ENCODE measurements around the gene AEBP1. TPM values are rescaled to one million over a fixed set of nuclear protein-coding genes. Genes with fewer than 3 reads are reported as not detected.

The AEBP1 gene
- total RNA-seq, 2 experiments from 2014 or later = 4.1 to 4.8 TPM

GRCh38 chr7:44062180-44062902 lies 41.8 kb upstream of the AEBP1 start:
- no peaks in the 10 kb centered on the region for H3K9me3 Mint-ChIP-seq
- H3K4me1 Mint-ChIP-seq = peaks cover 2% of the 10 kb centered on the region
- CTCF ChIA-PET = interaction anchor here (1.0 to 1.7 kb wide), 3 partner anchors 10 to 19 kb away, joined by 3 to 5 read pairs (median 3); partner anchors contain the start of gene DBNL
- no peaks in the 10 kb centered on the region for H3K27me3 Mint-ChIP-seq
- H3K4me3 Mint-ChIP-seq = no peak overlapping the region
- H3K27ac Mint-ChIP-seq = no peak overlapping the region
- H3K36me3 Mint-ChIP-seq (ENCODE audit: low read depth) = peaks cover 33% of the 10 kb centered on the region
- POLR2A ChIA-PET = no interaction called here
- DNase-seq = no peak

DNA sequence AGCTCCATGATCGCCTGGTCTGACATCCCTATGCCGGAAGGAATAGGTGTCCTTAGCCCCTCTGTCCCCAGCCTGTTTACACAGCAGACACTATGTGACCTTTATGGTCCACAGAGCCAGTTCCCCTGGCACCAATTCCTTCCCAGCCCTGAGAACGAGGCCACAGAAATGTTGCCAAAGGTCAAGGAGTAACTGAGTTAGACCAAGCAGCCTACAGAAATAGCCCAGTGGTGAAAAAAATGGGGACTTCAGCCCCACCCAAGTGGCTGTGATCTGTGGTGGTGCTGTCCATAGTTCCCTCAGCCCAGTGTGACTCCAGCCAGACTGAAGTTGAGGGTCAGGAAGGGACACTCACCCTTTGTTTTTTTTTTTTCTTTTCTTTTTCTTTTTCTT lies 41.2 kb upstream of the AEBP1 start:
- H3K36me3 Mint-ChIP-seq (ENCODE audit: low read depth) = peaks cover 28% of the 10 kb centered on the region
- ChIA-PET POLR2A (no interaction called here), CTCF (no interaction called here)
- no peak overlapping the region for H3K4me3 Mint-ChIP-seq
- H3K9me3 Mint-ChIP-seq = no peaks in the 10 kb centered on the region
- DNase-seq = no peak
- H3K4me1 Mint-ChIP-seq = peaks cover 2% of the 10 kb centered on the region
- H3K27me3 Mint-ChIP-seq = no peaks in the 10 kb centered on the region
- H3K27ac Mint-ChIP-seq = no peak overlapping the region

DNA sequence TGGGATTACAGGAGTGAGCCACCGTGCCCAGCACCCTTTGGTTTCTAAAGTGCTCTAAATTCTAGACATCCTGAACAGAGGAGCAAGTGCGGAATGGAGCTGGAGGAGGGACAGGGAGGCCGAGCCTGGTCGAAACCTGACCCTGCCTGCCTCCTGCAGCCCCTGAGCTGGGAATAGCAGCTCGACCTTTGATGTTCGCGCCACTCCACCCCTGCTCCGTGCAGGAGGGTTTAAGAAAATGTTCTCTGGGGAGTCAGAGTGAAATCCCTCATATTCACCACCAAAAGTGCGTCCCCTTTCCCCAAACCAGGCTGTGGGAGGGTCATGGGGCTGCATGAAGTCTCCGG lies 40.6 kb upstream of the AEBP1 start:
- Mint-ChIP-seq H3K4me3 (no peak overlapping the region), H3K27ac (no peak overlapping the region), H3K36me3 (ENCODE audit: low read depth) (peaks cover 23% of the 10 kb centered on the region), H3K27me3 (no peaks in the 10 kb centered on the region), H3K9me3 (no peaks in the 10 kb centered on the region), H3K4me1 (peaks cover 2% of the 10 kb centered on the region)
- ChIA-PET CTCF (no interaction called here), POLR2A (no interaction called here)
- no peak for DNase-seq

- Mint-ChIP-seq H3K36me3 (ENCODE audit: low read depth) (peaks cover 19% of the 10 kb centered on the region), H3K9me3 (no peaks in the 10 kb centered on the region), H3K27me3 (no peaks in the 10 kb centered on the region), H3K4me1 (peaks cover 2% of the 10 kb centered on the region), H3K27ac (no peak overlapping the region), H3K4me3 (no peak overlapping the region)
- CTCF ChIA-PET = no interaction called here
- POLR2A ChIA-PET = no interaction called here
- no peak for DNase-seq
These were observed 40.1 kb upstream of the AEBP1 start for GRCh38 chr7:44063894-44064651.

DNA sequence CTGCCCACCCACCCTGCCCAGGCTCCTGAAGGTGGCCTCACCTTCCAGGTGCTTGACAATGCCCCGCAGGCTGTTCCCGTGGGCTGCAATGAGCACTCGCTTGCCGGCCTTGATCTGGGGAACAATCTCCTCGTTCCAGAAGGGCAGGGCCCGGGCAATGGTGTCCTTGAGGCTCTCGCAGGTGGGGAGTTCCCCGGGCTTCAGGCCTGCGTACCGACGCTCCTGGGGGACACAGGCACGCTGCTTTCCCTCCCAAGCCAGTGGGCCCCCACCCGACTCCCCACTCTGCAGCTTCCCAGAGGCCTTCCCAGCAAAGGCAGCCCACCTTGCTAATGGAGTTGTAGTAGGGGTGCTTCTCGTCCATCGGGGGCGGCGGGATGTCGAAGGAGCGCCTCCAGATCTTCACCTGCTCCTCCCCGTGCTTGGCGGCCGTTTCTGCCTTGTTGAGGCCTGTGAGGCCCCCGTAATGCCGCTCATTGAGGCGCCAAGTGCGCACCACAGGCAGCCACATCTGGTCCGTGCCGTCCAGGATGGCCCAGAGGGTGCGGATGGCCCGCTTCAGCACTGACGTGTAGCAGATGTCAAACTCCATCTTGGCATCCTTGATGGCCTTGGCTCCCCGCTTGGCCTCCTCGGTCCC lies 39.2 kb upstream of the AEBP1 start:
- Mint-ChIP-seq H3K9me3 (no peaks in the 10 kb centered on the region), H3K27ac (no peak overlapping the region), H3K27me3 (no peaks in the 10 kb centered on the region), H3K36me3 (ENCODE audit: low read depth) (peaks cover 15% of the 10 kb centered on the region), H3K4me3 (no peak overlapping the region), H3K4me1 (peaks cover 2% of the 10 kb centered on the region)
- ChIA-PET CTCF (no interaction called here), POLR2A (no interaction called here)
- DNase-seq = no peak

DNA sequence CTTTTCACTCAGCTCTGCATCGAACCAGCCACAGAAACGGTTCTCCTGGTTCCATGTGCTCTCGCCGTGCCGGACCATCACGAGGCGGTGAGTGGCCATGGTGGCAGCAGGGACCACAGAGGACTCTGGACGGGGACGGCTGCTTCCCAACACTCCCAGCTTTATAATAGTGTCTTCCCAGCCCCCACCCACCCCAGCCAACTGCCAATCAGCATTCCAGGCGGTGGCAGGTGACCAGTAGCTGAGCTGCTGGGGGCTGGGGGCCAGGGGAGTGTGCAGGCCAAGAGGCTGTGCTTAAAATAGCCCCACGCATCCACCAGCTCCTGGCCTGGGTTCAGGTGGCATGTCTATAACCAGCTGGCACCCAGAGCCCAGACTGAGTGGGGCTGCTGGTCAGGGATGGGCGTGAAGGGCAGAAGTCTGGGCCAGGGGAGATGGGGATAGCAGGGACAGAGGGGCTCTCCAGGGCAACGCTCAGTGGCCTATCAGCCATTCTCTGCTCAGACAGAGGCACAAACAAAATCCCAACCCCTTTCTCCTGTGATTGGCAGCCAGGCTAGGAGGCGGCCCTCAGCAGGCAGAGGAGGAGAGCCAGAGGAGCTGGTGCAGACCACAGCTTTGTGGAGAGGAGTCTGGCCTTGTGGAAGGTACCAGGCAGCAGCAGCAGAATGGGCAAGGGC lies 38.6 kb upstream of the AEBP1 start, which contains the start of gene PGAM2:
PGAM2 (minus strand) TSS at position 137 of the 680 bp plus-strand sequence; CDS start at position 99, 38 bp downstream.
- Mint-ChIP-seq H3K4me3 (no peak within 1 kb of the TSS), H3K4me1 (peaks cover 2% of the 10 kb centered on the region), H3K27ac (no peak within 1 kb of the TSS), H3K27me3 (no peaks in the 10 kb centered on the region), H3K9me3 (no peaks in the 10 kb centered on the region), H3K36me3 (ENCODE audit: low read depth) (peaks cover 9% of the 10 kb centered on the region)
- DNase-seq = no peak
- ChIA-PET POLR2A (interaction anchor here (0.7 kb wide), 1 partner anchor 13 kb away, joined by 3 read pairs; no protein-coding TSS in a partner anchor), CTCF (interaction anchor here (1.5 kb wide), 1 partner anchor 16 kb away, joined by 5 read pairs; no protein-coding TSS in a partner anchor)

DNA sequence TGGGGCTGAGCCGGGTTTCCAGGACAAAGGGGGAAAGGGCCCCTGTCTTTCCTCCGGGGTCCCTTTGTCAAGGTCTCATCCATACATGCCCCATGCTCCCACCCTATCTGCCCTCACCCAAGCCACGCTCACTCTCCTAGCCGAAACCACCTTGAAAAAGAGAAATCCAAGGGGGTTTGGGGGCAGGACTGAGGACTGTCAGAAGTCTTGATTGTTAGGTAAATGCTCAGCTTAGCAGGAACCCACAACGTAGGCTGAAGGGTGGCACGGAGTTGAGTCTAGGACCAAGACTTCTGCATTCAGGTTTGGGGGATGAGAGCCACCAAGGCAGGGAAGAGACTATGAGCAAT lies 38.1 kb upstream of the AEBP1 start:
- DNase-seq = no peak
- Mint-ChIP-seq H3K4me1 (peaks cover 2% of the 10 kb centered on the region), H3K4me3 (no peak overlapping the region), H3K27ac (no peak overlapping the region), H3K36me3 (ENCODE audit: low read depth) (peaks cover 9% of the 10 kb centered on the region), H3K9me3 (no peaks in the 10 kb centered on the region), H3K27me3 (no peaks in the 10 kb centered on the region)
- CTCF ChIA-PET = interaction anchor here (1.5 kb wide), 1 partner anchor 15 kb away, joined by 5 read pairs; no protein-coding TSS in a partner anchor
- POLR2A ChIA-PET = interaction anchor here (0.7 kb wide), 1 partner anchor 12 kb away, joined by 3 read pairs; no protein-coding TSS in a partner anchor

DNA sequence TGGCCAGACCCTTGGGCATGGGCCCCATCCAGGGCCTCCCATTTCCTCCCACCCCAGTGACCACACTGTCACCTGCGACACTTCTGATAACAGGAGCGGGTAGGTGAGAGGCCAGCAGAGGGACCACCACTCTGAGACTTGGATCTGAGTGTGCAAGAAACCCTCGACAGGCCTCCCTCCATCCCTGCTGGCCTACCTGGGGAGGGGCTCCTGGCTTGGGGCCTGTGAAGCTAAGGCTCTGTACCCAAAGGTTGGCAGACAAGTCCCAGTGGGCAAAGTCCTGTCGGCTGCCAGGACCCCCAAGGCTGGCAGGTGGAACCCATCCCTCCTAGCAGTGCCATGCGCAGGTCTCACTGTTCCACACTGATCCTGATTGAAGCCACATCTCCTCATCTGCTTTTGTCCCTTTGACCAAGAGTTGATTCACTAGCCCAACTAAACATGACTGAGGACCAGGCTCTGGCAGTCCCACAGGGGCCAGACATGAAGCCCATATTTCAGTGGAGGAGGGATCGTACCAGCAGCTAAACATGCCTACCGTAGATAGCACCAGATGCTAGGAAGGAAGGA lies 37.6 kb upstream of the AEBP1 start:
- H3K9me3 Mint-ChIP-seq = no peaks in the 10 kb centered on the region
- peak overlapping the region; percentile 17 for H3K4me3 Mint-ChIP-seq
- H3K4me1 Mint-ChIP-seq = peaks cover 2% of the 10 kb centered on the region
- H3K27me3 Mint-ChIP-seq = no peaks in the 10 kb centered on the region
- ChIA-PET CTCF (interaction anchor here (1.4 to 1.5 kb wide), 2 partner anchors 15 kb away, joined by 3 to 5 read pairs; no protein-coding TSS in a partner anchor), POLR2A (interaction anchor here (0.7 kb wide), 1 partner anchor 12 kb away, joined by 3 read pairs; no protein-coding TSS in a partner anchor)
- H3K36me3 Mint-ChIP-seq (ENCODE audit: low read depth) = peaks cover 5% of the 10 kb centered on the region
- no peak for DNase-seq
- no peak overlapping the region for H3K27ac Mint-ChIP-seq

GRCh38 chr7:44067064-44067951 lies 36.8 kb upstream of the AEBP1 start:
- peaks cover 4% of the 10 kb centered on the region for H3K4me1 Mint-ChIP-seq
- DNase-seq = no peak
- peak overlapping the region; percentile 6 for H3K27ac Mint-ChIP-seq
- POLR2A ChIA-PET = interaction anchor here (0.7 kb wide), 1 partner anchor 14 kb away, joined by 3 read pairs; no protein-coding TSS in a partner anchor
- peak overlapping the region; percentile 17 for H3K4me3 Mint-ChIP-seq
- H3K36me3 Mint-ChIP-seq (ENCODE audit: low read depth) = peaks cover 7% of the 10 kb centered on the region
- H3K9me3 Mint-ChIP-seq = no peaks in the 10 kb centered on the region
- H3K27me3 Mint-ChIP-seq = no peaks in the 10 kb centered on the region
- CTCF ChIA-PET = interaction anchor here (0.6 to 1.5 kb wide), 7 partner anchors 9 to 198 kb away, joined by 3 to 5 read pairs (median 3); no protein-coding TSS in a partner anchor

GRCh38 chr7:44068054-44068453 lies 36.1 kb upstream of the AEBP1 start:
- ChIA-PET CTCF (interaction anchor here (0.8 to 1.3 kb wide), 5 partner anchors 8 to 74 kb away, joined by 3 read pairs; no protein-coding TSS in a partner anchor), POLR2A (interaction anchor here (0.7 kb wide), 1 partner anchor 13 kb away, joined by 3 read pairs; no protein-coding TSS in a partner anchor)
- no peaks in the 10 kb centered on the region for H3K27me3 Mint-ChIP-seq
- H3K27ac Mint-ChIP-seq = no peak overlapping the region
- H3K36me3 Mint-ChIP-seq (ENCODE audit: low read depth) = peaks cover 8% of the 10 kb centered on the region
- no peaks in the 10 kb centered on the region for H3K9me3 Mint-ChIP-seq
- no peak for DNase-seq
- H3K4me1 Mint-ChIP-seq = peaks cover 7% of the 10 kb centered on the region
- no peak overlapping the region for H3K4me3 Mint-ChIP-seq

GRCh38 chr7:44071726-44072363 lies 32.3 kb upstream of the AEBP1 start:
- ChIA-PET CTCF (interaction anchor here (0.6 to 1.4 kb wide), 5 partner anchors 10 to 494 kb away, joined by 3 to 4 read pairs (median 3); no protein-coding TSS in a partner anchor), POLR2A (no interaction called here)
- Mint-ChIP-seq H3K9me3 (no peaks in the 10 kb centered on the region), H3K36me3 (ENCODE audit: low read depth) (peaks cover 23% of the 10 kb centered on the region), H3K27ac (peak overlapping the region; percentile 62), H3K4me3 (no peak overlapping the region), H3K4me1 (peaks cover 7% of the 10 kb centered on the region), H3K27me3 (no peaks in the 10 kb centered on the region)
- DNase-seq = no peak

Data from activated CD4-positive, alpha-beta T cell treated with anti-CD3 and anti-CD28 coated beads, Interleukin-2, amount 10 ng/mL, durations not matched to agents 7 days and 5 days (primary cell).